OCI-LY3 (cell line): ENCODE data around the gene KLHL30.
"Not testable (repeated sequence)": the region's sequence is repeated elsewhere in the genome, so short reads cannot be mapped to it uniquely, and the experiment has no call there.

Experiments
- H2AFZ ChIP-seq: fragments of 200-600, 300-600 bp; shearing (Covaris generic); 2 replicates; pipeline ENCODE4 v1.6.0; 2014; ENCODE audit warnings: antibody characterized with exemption, low read depth, low read length
- H3K27ac ChIP-seq: fragments of 200-600, 300-600 bp; sonication (generic); 2 replicates; pipeline ENCODE4 v1.5.1; 2014; ENCODE audit warnings: mild to moderate bottlenecking, low read length, moderate library complexity, mixed read lengths
- H3K27me3 ChIP-seq: fragments of 200-600, 300-600 bp; sonication (generic); 2 replicates; pipeline ENCODE4 v1.6.1; 2014; ENCODE audit warnings: low read depth, low read length, mixed read lengths
- H3K36me3 ChIP-seq: fragments of 200-600, 300-600 bp; sonication (generic); replicated peaks from 2 replicates; pipeline ENCODE3; 2014; ENCODE audit warnings: low read depth, low read length, mixed read lengths
- H3K4me1 ChIP-seq: fragments of 300-600, 200-600 bp; sonication (generic); 2 replicates; pipeline ENCODE4 v1.6.1; 2014; ENCODE audit warnings: low read length, mixed read lengths
- H3K4me2 ChIP-seq: fragments of 200-600, 300-600 bp; sonication (generic); 2 replicates; pipeline ENCODE4 v1.6.1; 2014; ENCODE audit warnings: low read length, mixed read lengths
- H3K4me3 ChIP-seq: fragments of 300-600, 200-600 bp; sonication (generic); 2 replicates; pipeline ENCODE4 v1.5.1; 2014; ENCODE audit warnings: antibody characterized with exemption, mild to moderate bottlenecking, low read length, moderate library complexity
- H3K79me2 ChIP-seq: fragments of 300-600, 200-600 bp; shearing (Covaris generic); 2 replicates; pipeline ENCODE4 v1.6.1; 2014; ENCODE audit warnings: mild to moderate bottlenecking, low read length, mixed read lengths
- H3K9ac ChIP-seq: fragments of 300-600, 200-600 bp; shearing (Covaris generic); 2 replicates; pipeline ENCODE4 v1.6.0; 2014; ENCODE audit warnings: mild to moderate bottlenecking, low read length, moderate library complexity
- H3K9me3 ChIP-seq: fragments of 200-600, 300-600 bp; shearing (Covaris generic); 2 replicates; pipeline ENCODE4 v1.6.1; 2014; ENCODE audit warnings: low read length, mixed read lengths; ENCODE audit not compliant: insufficient read depth
- H4K20me1 ChIP-seq: fragments of 200-600, 300-600 bp; sonication (generic); 2 replicates; pipeline ENCODE4 v1.6.1; 2016; ENCODE audit warnings: low read length, mixed read lengths; ENCODE audit not compliant: insufficient read depth
- EZH2phosphoT487 ChIP-seq: fragments of 200-600 bp; shearing (Covaris generic); IDR thresholded peaks from 2 replicates; pipeline ENCODE4 v1.6.1; 2018; ENCODE audit warnings: antibody characterized with exemption, mixed run types, low read depth
- TF ChIP-seq, protein P1 (sequence below): fragments of 200-600, 300-600 bp; sonication (generic); IDR thresholded peaks from 2 replicates; pipeline ENCODE4 v1.5.1; 2014; ENCODE audit warnings: antibody characterized with exemption, low read length, low read depth

The KLHL30 gene

GRCh38 chr2:238114331-238114841 is 24.1 kb upstream of the KLHL30 start:
- peaks cover 1% of the 10 kb centered on the region for H3K4me1 ChIP-seq
- no peaks in the 10 kb centered on the region for H3K79me2 ChIP-seq
- H3K9ac ChIP-seq, result no peak overlapping the region
- H3K9me3 ChIP-seq, result no peaks in the 10 kb centered on the region; the same call in 1 of the 2 replicates
- no peak overlapping the region for H2AFZ ChIP-seq
- H3K4me2 ChIP-seq, result no peak overlapping the region
- no peaks in the 10 kb centered on the region for H3K36me3 ChIP-seq
- no peaks in the 10 kb centered on the region for H3K27me3 ChIP-seq
- no peak overlapping the region for H3K4me3 ChIP-seq
- no peaks in the 10 kb centered on the region for H4K20me1 ChIP-seq
- TF ChIP-seq EZH2phosphoT487, result no peak
- TF ChIP-seq, protein P1, sequence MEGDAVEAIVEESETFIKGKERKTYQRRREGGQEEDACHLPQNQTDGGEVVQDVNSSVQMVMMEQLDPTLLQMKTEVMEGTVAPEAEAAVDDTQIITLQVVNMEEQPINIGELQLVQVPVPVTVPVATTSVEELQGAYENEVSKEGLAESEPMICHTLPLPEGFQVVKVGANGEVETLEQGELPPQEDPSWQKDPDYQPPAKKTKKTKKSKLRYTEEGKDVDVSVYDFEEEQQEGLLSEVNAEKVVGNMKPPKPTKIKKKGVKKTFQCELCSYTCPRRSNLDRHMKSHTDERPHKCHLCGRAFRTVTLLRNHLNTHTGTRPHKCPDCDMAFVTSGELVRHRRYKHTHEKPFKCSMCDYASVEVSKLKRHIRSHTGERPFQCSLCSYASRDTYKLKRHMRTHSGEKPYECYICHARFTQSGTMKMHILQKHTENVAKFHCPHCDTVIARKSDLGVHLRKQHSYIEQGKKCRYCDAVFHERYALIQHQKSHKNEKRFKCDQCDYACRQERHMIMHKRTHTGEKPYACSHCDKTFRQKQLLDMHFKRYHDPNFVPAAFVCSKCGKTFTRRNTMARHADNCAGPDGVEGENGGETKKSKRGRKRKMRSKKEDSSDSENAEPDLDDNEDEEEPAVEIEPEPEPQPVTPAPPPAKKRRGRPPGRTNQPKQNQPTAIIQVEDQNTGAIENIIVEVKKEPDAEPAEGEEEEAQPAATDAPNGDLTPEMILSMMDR, result no peak
- no peak overlapping the region for H3K27ac ChIP-seq

- Histone ChIP-seq H3K27ac (no peak overlapping the region), H3K9ac (no peak overlapping the region), H3K4me2 (no peak overlapping the region)
Measured at GRCh38 chr2:238114851-238115660, 23.4 kb upstream of the KLHL30 start.

DNA sequence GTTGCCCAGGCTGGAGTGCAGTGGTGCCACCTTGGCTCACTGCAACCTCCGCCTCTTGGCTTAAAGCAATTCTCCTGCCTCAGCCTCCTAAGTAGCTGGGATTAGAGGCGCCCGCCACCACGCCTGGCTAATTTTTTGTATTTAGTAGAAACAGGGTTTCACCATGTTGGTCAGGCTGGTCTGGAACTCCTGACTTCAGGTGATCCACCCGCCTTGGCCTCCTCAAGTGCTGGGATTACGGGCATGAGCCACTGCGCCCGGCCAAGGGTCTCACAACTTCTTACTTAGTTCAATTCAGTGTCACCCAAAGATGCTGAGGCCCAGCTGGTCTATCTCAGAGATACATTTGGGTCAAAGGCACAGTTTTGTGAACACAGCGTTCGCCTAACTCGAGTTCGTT is 22.8 kb upstream of the KLHL30 start:
- not testable (repeated sequence) for H3K9ac ChIP-seq, H3K36me3 ChIP-seq, H3K4me3 ChIP-seq, H3K27ac ChIP-seq, H3K27me3 ChIP-seq, H2AFZ ChIP-seq, H4K20me1 ChIP-seq, H3K9me3 ChIP-seq, H3K79me2 ChIP-seq, H3K4me2 ChIP-seq
- peaks cover 12% of the 10 kb centered on the region for H3K4me1 ChIP-seq

More at GRCh38 chr2:238114851-238115660, 23.4 kb upstream of the KLHL30 start:
- Histone ChIP-seq H3K79me2 (no peaks in the 10 kb centered on the region), H3K4me1 (peaks cover 8% of the 10 kb centered on the region), H4K20me1 (no peaks in the 10 kb centered on the region), H3K36me3 (no peaks in the 10 kb centered on the region), H3K4me3 (no peak overlapping the region), H3K9me3 (no peaks in the 10 kb centered on the region; the same call in 1 of the 2 replicates), H3K27me3 (no peaks in the 10 kb centered on the region), H2AFZ (no peak overlapping the region)
- no peak for TF ChIP-seq EZH2phosphoT487
- TF ChIP-seq, protein P1, result no peak

- H3K4me2 ChIP-seq, result no peak overlapping the region
- no peaks in the 10 kb centered on the region for H4K20me1 ChIP-seq
- no peak overlapping the region for H3K4me3 ChIP-seq
- H3K79me2 ChIP-seq, result no peaks in the 10 kb centered on the region
- TF ChIP-seq EZH2phosphoT487, result no peak
- TF ChIP-seq, protein P1, result no peak
- peaks cover 12% of the 10 kb centered on the region for H3K4me1 ChIP-seq
- H3K27ac ChIP-seq, result no peak overlapping the region
- no peak overlapping the region for H2AFZ ChIP-seq
- no peaks in the 10 kb centered on the region; the same call in 1 of the 2 replicates for H3K9me3 ChIP-seq
- H3K27me3 ChIP-seq, result no peaks in the 10 kb centered on the region
- H3K36me3 ChIP-seq, result no peaks in the 10 kb centered on the region
- H3K9ac ChIP-seq, result no peak overlapping the region
Measured at GRCh38 chr2:238116298-238117198, 21.9 kb upstream of the KLHL30 start.
